GM23338 (cell line): ENCODE measurements around the gene GUCY1A1.

Experiments
- CREB1 ChIP-seq: fragments of 250-450 bp; sonication (Bioruptor Pico); IDR thresholded peaks from 2 replicates; pipeline ENCODE4 v1.5.0; 2020; ENCODE audit warnings: low read depth, mild to moderate bottlenecking, moderate library complexity
- EZH2 ChIP-seq: fragments of 200-600 bp; sonication (generic); IDR thresholded peaks from one replicate; pipeline ENCODE4 v1.8.0; 2017; ENCODE audit warnings: antibody characterized with exemption, mild to moderate bottlenecking, low read depth; ENCODE audit not compliant: unreplicated experiment
- EZH2phosphoT487 ChIP-seq: fragments of 200-600 bp; sonication (generic); IDR thresholded peaks from one replicate; pipeline ENCODE4 v1.8.1; 2018; ENCODE audit warnings: antibody characterized with exemption; ENCODE audit not compliant: unreplicated experiment
- JUNB ChIP-seq: IDR thresholded peaks from one replicate; pipeline ENCODE4 v1.6.1; 2016; ENCODE audit warnings: antibody characterized with exemption; ENCODE audit not compliant: unreplicated experiment
- NANOG ChIP-seq: IDR thresholded peaks from 2 replicates; pipeline ENCODE4 v1.6.1; 2016; ENCODE audit warnings: antibody characterized with exemption, borderline replicate concordance
- POLR2AphosphoS5 ChIP-seq: IDR thresholded peaks from 2 replicates; pipeline ENCODE4 v1.6.1; 2016; ENCODE audit warnings: antibody characterized with exemption, low read depth
- ZNF114 ChIP-seq: fragments of 250-450 bp; sonication (Bioruptor Pico); IDR thresholded peaks from 2 replicates; pipeline ENCODE4 v1.5.0; 2020; ENCODE audit warnings: mild to moderate bottlenecking, moderate library complexity
- ZNF331 ChIP-seq: fragments of 250-450 bp; sonication (Bioruptor Pico); IDR thresholded peaks from 2 replicates; pipeline ENCODE4 v1.5.0; 2020; ENCODE audit warnings: low read depth, mild to moderate bottlenecking, moderate library complexity
- TF ChIP-seq, protein P1 (sequence below), 2 experiments: fragments of 200-600 bp in 1 of 2; sonication (generic) in 1 of 2; conservative IDR thresholded peaks; 2 replicates each; pipeline versions ENCODE4 v1.5.1 to v1.6.1; 2016 to 2017; ENCODE audit warnings: antibody characterized with exemption in 2 of 2, low read depth in 2 of 2, mild to moderate bottlenecking in 2 of 2, moderate library complexity in 1 of 2
- TF ChIP-seq, protein P2 (sequence below): IDR thresholded peaks from one replicate; pipeline ENCODE4 v1.6.1; 2018; ENCODE audit warnings: antibody characterized with exemption; ENCODE audit not compliant: unreplicated experiment
- TF ChIP-seq, protein P3 (sequence below): fragments of 250-450 bp; sonication (Bioruptor Pico); IDR thresholded peaks from 2 replicates; pipeline ENCODE4 v1.5.0; 2020; ENCODE audit warnings: mild to moderate bottlenecking, moderate library complexity
- TF ChIP-seq, protein P4 (sequence below): IDR thresholded peaks from 2 replicates; pipeline ENCODE4 v1.6.1; 2016; ENCODE audit warnings: antibody characterized with exemption

DNA sequence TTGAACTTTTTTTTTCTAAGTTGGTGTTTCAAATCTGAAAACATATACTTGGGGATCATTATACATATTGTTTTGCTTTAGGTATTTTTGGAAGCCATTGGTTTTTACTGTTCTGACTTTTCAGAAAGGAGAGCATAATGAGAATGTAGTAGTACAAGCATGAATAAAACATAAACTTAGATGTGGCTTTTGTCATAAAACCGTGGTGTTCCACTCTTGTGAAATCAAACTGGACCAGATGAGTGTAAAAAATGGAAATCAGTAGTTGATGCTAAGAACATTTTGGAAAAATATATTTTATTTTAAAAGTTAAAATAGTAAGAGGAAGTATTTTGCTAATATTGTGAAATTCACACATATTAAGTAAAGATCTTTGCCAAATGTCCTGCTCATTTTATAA lies 29.6 kb downstream of the GUCY1A1 start:
- TF ChIP-seq, protein P1, sequence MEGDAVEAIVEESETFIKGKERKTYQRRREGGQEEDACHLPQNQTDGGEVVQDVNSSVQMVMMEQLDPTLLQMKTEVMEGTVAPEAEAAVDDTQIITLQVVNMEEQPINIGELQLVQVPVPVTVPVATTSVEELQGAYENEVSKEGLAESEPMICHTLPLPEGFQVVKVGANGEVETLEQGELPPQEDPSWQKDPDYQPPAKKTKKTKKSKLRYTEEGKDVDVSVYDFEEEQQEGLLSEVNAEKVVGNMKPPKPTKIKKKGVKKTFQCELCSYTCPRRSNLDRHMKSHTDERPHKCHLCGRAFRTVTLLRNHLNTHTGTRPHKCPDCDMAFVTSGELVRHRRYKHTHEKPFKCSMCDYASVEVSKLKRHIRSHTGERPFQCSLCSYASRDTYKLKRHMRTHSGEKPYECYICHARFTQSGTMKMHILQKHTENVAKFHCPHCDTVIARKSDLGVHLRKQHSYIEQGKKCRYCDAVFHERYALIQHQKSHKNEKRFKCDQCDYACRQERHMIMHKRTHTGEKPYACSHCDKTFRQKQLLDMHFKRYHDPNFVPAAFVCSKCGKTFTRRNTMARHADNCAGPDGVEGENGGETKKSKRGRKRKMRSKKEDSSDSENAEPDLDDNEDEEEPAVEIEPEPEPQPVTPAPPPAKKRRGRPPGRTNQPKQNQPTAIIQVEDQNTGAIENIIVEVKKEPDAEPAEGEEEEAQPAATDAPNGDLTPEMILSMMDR (conservative IDR thresholded peaks at IDR 0.05; ENCODE audit: low read depth in 2 of 2), result no peak
- no peak for TF ChIP-seq EZH2
- no peak for TF ChIP-seq POLR2AphosphoS5
- TF ChIP-seq, protein P2, sequence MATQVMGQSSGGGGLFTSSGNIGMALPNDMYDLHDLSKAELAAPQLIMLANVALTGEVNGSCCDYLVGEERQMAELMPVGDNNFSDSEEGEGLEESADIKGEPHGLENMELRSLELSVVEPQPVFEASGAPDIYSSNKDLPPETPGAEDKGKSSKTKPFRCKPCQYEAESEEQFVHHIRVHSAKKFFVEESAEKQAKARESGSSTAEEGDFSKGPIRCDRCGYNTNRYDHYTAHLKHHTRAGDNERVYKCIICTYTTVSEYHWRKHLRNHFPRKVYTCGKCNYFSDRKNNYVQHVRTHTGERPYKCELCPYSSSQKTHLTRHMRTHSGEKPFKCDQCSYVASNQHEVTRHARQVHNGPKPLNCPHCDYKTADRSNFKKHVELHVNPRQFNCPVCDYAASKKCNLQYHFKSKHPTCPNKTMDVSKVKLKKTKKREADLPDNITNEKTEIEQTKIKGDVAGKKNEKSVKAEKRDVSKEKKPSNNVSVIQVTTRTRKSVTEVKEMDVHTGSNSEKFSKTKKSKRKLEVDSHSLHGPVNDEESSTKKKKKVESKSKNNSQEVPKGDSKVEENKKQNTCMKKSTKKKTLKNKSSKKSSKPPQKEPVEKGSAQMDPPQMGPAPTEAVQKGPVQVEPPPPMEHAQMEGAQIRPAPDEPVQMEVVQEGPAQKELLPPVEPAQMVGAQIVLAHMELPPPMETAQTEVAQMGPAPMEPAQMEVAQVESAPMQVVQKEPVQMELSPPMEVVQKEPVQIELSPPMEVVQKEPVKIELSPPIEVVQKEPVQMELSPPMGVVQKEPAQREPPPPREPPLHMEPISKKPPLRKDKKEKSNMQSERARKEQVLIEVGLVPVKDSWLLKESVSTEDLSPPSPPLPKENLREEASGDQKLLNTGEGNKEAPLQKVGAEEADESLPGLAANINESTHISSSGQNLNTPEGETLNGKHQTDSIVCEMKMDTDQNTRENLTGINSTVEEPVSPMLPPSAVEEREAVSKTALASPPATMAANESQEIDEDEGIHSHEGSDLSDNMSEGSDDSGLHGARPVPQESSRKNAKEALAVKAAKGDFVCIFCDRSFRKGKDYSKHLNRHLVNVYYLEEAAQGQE, result no peak
- no peak for TF ChIP-seq CREB1
- no peak for TF ChIP-seq JUNB
- TF ChIP-seq, protein P3, sequence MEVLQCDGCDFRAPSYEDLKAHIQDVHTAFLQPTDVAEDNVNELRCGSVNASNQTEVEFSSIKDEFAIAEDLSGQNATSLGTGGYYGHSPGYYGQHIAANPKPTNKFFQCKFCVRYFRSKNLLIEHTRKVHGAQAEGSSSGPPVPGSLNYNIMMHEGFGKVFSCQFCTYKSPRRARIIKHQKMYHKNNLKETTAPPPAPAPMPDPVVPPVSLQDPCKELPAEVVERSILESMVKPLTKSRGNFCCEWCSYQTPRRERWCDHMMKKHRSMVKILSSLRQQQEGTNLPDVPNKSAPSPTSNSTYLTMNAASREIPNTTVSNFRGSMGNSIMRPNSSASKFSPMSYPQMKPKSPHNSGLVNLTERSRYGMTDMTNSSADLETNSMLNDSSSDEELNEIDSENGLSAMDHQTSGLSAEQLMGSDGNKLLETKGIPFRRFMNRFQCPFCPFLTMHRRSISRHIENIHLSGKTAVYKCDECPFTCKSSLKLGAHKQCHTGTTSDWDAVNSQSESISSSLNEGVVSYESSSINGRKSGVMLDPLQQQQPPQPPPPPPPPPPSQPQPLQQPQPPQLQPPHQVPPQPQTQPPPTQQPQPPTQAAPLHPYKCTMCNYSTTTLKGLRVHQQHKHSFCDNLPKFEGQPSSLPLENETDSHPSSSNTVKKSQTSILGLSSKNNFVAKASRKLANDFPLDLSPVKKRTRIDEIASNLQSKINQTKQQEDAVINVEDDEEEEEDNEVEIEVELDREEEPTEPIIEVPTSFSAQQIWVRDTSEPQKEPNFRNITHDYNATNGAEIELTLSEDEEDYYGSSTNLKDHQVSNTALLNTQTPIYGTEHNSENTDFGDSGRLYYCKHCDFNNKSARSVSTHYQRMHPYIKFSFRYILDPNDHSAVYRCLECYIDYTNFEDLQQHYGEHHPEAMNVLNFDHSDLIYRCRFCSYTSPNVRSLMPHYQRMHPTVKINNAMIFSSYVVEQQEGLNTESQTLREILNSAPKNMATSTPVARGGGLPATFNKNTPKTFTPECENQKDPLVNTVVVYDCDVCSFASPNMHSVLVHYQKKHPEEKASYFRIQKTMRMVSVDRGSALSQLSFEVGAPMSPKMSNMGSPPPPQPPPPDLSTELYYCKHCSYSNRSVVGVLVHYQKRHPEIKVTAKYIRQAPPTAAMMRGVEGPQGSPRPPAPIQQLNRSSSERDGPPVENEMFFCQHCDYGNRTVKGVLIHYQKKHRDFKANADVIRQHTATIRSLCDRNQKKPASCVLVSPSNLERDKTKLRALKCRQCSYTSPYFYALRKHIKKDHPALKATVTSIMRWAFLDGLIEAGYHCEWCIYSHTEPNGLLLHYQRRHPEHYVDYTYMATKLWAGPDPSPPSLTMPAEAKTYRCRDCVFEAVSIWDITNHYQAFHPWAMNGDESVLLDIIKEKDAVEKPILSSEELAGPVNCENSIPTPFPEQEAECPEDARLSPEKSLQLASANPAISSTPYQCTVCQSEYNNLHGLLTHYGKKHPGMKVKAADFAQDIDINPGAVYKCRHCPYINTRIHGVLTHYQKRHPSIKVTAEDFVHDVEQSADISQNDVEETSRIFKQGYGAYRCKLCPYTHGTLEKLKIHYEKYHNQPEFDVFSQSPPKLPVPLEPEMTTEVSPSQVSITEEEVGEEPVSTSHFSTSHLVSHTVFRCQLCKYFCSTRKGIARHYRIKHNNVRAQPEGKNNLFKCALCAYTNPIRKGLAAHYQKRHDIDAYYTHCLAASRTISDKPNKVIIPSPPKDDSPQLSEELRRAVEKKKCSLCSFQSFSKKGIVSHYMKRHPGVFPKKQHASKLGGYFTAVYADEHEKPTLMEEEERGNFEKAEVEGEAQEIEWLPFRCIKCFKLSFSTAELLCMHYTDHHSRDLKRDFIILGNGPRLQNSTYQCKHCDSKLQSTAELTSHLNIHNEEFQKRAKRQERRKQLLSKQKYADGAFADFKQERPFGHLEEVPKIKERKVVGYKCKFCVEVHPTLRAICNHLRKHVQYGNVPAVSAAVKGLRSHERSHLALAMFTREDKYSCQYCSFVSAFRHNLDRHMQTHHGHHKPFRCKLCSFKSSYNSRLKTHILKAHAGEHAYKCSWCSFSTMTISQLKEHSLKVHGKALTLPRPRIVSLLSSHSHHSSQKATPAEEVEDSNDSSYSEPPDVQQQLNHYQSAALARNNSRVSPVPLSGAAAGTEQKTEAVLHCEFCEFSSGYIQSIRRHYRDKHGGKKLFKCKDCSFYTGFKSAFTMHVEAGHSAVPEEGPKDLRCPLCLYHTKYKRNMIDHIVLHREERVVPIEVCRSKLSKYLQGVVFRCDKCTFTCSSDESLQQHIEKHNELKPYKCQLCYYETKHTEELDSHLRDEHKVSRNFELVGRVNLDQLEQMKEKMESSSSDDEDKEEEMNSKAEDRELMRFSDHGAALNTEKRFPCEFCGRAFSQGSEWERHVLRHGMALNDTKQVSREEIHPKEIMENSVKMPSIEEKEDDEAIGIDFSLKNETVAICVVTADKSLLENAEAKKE (CRISPR knock-in tag), result no peak
- TF ChIP-seq EZH2phosphoT487, result no peak
- TF ChIP-seq, protein P4, sequence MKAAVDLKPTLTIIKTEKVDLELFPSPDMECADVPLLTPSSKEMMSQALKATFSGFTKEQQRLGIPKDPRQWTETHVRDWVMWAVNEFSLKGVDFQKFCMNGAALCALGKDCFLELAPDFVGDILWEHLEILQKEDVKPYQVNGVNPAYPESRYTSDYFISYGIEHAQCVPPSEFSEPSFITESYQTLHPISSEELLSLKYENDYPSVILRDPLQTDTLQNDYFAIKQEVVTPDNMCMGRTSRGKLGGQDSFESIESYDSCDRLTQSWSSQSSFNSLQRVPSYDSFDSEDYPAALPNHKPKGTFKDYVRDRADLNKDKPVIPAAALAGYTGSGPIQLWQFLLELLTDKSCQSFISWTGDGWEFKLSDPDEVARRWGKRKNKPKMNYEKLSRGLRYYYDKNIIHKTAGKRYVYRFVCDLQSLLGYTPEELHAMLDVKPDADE, result no peak
- no peak for TF ChIP-seq ZNF114 (CRISPR knock-in tag)
- TF ChIP-seq NANOG, result no peak
- TF ChIP-seq ZNF331, result no peak
